Esophagus muscularis mucosa (tissue), 4 donors: Measurements from ENCODE around the gene LTA4H.

Source experiments
- EP300 ChIP-seq: sonication (generic); formaldehyde crosslinking; IDR thresholded peaks from one replicate; pipeline ENCODE4 v1.6.1; 2017; ENCODE audit warnings: antibody characterized with exemption
- POLR2A ChIP-seq: fragments of 450-650 bp; IDR thresholded peaks from one replicate; pipeline ENCODE4 v1.6.1; 2017; ENCODE audit warnings: antibody characterized with exemption, moderate library complexity, mild to moderate bottlenecking, low read depth
- TF ChIP-seq, protein P1 (sequence below), 3 experiments: fragments of 200-600 bp in 2 of 3; fragments of 450-650 bp in 1 of 3; sonication (generic) in 2 of 3; IDR thresholded peaks; one replicate each; pipeline ENCODE4 v1.5.1; 2017 to 2019; ENCODE audit warnings: antibody characterized with exemption in 3 of 3, mild to moderate bottlenecking in 2 of 3, moderate library complexity in 1 of 3

DNA sequence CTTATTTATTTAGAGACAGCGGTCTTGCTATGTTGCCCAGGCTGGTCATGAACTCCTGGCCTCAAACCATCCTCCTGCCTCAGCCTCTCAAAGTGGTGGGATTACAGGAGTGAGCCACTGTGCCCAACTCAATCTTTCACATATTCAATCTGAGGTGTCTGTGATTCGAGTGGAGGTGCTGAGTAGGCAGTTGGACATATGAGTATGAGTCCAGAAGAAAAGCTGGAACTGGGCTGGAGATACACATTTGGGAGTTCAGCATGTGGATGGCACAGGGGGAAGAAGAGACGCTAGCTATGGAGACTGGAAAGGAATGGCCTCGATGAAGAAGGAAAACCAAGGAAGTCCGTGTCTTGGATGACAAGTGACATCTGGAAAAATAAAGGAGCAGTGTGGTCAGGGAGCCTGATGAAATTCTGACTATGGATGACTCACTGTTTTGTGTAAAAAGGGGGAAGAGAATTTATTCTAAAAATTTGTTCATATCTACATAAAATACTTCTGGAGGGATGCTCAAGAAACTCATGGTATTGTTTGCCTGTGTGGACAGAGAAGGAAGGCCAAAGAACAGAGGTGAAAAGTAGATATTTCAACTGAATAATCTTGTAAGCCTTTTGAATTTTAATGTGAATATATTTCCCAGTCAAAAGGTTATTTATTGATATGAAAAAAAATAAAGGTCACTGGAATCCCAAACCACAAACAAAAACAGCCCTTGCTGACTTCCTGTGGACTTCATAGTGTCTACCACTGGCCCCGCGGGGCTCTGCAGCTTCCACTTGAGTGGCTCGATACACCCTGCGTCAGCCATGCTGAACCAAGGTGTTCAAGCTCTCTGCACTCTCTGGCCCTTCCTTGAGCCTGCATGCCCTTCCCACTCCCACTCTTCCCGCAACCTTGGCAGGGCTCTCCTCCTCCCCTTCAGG lies 8.9 kb upstream of the LTA4H start:
- TF ChIP-seq, protein P1, sequence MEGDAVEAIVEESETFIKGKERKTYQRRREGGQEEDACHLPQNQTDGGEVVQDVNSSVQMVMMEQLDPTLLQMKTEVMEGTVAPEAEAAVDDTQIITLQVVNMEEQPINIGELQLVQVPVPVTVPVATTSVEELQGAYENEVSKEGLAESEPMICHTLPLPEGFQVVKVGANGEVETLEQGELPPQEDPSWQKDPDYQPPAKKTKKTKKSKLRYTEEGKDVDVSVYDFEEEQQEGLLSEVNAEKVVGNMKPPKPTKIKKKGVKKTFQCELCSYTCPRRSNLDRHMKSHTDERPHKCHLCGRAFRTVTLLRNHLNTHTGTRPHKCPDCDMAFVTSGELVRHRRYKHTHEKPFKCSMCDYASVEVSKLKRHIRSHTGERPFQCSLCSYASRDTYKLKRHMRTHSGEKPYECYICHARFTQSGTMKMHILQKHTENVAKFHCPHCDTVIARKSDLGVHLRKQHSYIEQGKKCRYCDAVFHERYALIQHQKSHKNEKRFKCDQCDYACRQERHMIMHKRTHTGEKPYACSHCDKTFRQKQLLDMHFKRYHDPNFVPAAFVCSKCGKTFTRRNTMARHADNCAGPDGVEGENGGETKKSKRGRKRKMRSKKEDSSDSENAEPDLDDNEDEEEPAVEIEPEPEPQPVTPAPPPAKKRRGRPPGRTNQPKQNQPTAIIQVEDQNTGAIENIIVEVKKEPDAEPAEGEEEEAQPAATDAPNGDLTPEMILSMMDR (IDR thresholded peaks at IDR 0.05) = no peak
- TF ChIP-seq EP300 = no peak
- no peak for TF ChIP-seq POLR2A
